SK-MEL-5 (cell line): Measurements from ENCODE around the gene BEGAIN. TPM values are rescaled to one million over a fixed set of nuclear protein-coding genes. Genes with fewer than 3 reads are reported as not detected.

Source experiments
- small RNA-seq, 2 experiments: library from RNA; depleted of rRNA; stranded (forward); fragments of <200 nt; gene quantifications; one replicate each; pipeline ENCODE3, GENCODE V24; 2014
- total RNA-seq: library from RNA; depleted of rRNA; stranded (reverse); fragments of >200 nt; shearing (Covaris generic); gene quantifications from 2 replicates; pipeline ENCODE4 v1.2.3, GENCODE V29; 2014; rRNA removed

Gene BEGAIN
- total RNA-seq, 1 experiment from 2014 or later: 10.0 TPM

Small RNAs within 50 kb of the gene (small RNA-seq; reads per million reads assigned to genes)
- gene RN7SKP92: 0 reads per million in 2 experiments

Other genes with a start within 250 kb of the BEGAIN start
- gene WDR25, start 210.9 kb downstream of the BEGAIN start, total RNA-seq: 46.8 and 58.8 TPM in 2 replicates
- 8.2 and 8.5 TPM in 2 replicates for gene DLK1, start 139.5 kb upstream of the BEGAIN start, total RNA-seq
- gene MEG3, start 238.7 kb upstream of the BEGAIN start, total RNA-seq: 0.08 TPM in 1 of 2 replicates, not detected in the other